Fibroblast of skin of left quadriceps (primary cell): ENCODE measurements around the gene POLRMT.
"Not testable (repeated sequence)": the region's sequence is repeated elsewhere in the genome, so short reads cannot be mapped to it uniquely, and the experiment has no call there.

Experiments used
- DNase-seq, 2 experiments: peaks; one replicate each; pipeline ENCODE4 v3.0.0-alpha.2; 2013; ENCODE audit warnings: low read depth in 2 of 2

Gene POLRMT

DNA sequence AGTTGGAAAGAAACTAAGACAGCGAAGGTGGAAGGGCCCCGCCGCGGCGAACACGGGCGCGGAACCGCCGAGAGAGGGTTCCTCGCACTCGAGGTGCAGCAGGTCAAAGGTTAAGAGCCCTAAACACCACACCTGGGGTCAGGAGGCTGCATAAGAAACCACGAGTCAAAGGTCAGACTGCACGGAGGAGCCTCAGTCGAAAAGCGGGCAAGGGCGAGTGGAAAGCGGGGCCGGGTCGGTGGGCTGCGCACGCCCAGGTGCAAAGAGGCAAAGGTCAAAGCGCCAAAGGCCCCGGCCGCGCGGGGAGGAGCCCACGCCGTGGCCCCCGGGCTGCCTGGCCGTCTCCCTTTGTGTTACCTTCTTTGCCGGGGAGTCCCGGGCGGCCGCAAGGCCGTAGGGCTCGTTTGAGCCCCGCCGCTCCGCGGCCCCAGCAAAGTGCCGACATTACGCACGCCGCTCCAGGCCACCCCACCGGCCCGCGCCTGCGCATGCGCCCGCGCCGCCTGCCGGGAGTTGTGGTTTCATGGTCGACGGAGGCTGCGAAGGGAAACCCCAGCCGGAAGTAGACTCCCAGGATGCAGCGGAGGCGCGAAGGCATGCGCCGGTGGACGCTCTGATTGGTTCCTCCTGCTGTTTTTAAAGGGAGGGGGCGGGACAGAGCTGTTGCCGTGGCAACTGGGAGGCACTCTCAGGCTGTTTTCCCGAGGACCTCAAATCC lies at the start of gene POLRMT:
TSS of gene POLRMT (minus strand) at position 470 of the 718 bp plus-strand sequence. CDS start at position 445, 25 bp downstream.
- peak; percentile 96 for DNase-seq

DNA sequence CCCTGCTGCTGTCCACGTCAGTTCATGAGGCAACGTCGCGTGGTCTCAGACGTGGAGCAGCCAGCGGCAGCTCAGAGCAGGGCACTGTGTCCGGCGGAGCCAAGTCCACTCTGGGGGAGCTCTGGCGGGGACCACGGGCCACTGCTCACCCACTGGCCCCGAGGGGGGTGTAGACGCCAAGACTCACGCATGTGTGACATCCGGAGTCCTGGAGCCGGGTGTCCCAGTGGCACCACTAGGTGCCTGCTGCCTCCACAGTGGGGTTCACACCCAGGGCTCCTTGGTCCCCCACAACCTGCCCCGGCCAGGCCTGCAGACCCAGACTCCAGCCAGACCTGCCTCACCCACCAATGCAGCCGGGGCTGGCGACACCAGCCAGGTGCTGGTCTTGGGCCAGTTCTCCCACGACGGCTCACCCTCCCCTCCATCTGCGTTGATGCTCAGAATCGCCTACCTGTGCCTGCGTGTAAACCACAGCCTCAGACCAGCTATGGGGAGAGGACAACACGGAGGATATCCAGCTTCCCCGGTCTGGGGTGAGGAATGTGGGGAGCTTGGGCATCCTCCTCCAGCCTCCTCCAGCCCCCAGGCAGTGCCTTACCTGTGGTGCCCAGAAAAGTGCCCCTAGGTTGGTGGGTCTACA lies 49.5 kb upstream of the POLRMT start:
- no peak for DNase-seq

DNA sequence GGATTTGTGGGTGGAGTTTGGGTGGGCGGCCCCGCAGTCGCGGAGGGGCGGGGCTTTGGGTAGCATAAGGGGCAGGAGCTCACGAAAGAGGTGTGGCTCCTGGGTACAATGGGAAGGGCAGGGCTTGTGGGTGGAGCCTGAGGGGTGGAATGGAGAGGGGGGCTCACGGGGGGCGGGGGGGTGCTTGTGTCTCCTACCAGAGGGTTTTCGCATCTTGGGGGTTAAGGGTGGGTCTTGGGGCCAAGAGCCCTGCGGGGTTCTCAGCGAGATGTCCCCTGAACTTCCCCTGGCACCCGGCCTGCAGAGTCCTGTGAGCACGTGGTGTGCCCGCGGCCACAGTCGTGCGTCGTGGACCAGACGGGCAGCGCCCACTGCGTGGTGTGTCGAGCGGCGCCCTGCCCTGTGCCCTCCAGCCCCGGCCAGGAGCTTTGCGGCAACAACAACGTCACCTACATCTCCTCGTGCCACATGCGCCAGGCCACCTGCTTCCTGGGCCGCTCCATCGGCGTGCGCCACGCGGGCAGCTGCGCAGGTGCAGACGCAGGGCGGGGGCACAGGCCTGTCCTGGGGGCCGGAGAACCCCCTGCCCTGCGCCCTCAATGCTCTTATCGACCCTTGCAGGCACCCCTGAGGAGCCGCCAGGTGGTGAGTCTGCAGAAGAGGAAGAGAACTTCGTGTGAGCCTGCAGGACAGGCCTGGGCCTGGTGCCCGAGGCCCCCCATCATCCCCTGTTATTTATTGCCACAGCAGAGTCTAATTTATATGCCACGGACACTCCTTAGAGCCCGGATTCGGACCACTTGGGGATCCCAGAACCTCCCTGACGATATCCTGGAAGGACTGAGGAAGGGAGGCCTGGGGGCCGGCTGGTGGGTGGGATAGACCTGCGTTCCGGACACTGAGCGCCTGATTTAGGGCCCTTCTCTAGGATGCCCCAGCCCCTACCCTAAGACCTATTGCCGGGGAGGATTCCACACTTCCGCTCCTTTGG lies 48.0 kb upstream of the POLRMT start:
- no peak for DNase-seq

DNA sequence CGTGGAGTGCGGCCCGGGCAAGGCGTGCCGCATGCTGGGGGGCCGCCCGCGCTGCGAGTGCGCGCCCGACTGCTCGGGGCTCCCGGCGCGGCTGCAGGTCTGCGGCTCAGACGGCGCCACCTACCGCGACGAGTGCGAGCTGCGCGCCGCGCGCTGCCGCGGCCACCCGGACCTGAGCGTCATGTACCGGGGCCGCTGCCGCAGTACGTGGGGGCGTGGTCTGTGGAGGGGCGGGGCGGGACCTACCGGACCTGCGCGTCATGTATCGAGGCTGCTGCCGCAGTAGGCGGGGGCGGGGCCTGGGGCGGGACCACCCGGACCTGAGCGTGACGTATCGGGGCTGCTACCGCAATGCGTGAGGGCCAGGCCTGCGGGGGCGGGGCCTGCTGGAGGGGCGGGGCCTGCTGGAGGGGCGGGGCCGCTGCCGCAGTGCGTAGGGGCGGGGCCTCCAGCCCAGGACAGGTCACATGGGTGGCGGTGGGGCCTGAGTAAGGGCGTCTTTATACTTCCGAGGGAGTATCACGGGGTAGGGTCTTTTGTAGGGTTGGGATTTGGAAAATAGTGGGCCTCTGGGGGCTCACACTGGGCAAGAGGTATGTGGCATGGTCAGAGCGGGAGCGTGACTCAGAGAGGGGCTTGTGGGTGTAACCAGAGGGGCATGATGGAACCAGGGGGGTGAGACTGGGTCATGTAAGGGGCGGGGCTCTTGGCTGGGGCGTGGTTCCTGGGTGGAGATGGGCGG lies 47.1 kb upstream of the POLRMT start:
- peak; percentile 95 for DNase-seq

DNA sequence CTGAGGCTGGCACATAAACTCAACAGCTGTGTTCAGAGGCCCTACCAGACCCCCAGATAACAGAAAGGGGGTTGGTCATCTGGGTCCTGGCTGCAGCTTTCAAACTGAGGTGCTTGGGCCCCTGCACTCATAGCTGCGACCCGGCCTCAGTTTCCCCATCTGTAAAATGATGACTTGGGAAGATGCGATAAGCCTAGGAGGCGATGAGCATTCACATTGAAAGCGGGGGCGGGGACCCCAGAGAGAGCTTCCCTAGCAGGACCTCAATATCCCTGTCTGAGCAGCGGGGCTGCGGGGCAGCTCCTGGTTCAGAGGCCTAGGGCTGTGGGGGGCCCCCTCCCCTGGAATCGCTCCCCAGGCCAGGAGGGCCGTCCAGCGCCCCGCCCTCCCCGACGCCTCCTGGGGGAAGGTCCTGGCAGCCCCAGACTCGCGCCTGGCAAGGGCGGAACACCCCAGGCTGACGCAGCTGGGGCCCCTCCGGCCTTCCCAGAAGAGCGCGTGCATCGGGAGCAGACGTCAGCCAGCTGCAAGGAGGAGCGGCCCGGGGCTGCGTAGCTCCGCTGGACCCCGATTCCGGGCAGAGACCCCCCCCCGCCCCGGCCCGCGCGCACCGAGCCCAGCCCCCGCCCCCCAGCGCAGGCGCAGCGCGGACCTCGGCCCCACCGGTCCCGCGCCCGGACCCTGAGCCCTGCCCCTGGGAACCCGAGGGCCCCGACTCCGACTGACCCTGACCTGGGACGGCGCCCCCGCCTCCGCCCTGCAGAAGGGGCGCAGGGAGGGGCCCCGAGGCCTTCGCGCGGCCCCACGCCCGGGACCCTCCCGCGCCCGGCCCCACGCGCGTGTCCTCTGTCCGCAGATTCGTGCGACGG lies 46.3 kb upstream of the POLRMT start:
- DNase-seq = peak; percentile 36 to 43

DNA sequence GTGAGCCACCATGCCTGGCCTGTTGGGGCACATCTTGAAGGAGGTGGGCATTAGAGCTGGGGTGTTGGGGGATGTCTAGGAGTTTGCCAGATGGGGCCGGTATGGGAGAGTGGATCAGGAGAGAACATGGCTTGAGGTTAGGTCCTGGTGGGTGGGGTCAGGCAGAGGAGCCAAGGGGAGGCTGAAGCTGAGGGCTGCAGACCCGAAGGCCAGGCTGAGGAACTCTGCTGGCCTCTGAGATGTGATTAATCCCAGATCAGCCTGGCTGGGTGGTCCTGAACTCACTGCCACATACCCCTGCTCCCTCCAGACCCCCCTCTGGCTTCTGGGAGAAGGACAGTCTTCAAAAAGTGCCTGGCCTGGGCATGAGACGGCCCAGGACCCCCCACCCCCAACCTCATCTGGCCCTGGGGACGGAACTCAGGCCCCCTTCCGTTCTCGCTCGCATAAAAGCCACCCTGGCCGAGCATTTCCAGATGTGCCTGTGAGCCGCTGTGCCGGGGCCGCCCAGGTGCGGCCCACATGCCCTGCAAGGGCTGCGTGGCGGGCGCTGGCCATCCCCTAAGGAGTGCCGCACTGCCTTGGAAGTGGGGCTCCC lies 45.6 kb upstream of the POLRMT start:
- no peak for DNase-seq

DNA sequence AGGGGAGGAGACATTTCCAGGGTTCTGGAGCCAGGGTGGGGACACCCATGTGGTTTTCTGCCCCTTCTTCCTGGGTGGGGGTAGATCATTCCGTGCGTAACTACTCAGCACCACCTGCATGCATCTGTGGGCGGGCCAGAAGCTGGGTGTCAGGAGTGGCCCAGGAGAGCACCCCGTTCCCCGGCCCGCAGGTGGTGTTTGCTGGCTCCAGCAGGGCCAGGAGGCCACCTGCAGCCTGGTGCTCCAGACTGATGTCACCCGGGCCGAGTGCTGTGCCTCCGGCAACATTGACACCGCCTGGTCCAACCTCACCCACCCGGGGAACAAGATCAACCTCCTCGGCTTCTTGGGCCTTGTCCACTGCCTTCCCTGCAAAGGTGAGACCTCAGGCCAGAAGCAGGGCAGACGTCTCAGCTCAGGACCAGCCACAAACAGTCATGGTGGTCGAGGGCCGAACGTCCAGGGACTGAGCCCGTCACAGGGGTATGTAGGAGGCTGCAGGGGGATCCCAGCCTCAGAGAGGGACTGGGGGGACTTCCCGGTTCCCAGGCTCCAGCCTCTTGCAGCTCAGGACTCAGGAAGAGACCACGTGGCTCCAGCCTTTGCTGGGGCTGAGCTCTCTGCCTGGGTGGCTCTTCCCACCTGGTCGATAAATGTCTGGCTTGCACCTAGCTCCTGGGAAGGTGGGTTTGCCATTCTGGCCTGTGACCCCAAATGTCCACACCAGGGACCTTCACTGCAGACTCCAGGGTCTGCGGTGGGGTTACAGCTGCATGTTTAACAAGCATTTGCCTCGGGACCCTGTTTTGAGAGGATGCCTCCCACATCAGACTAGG lies 44.5 kb upstream of the POLRMT start:
- no peak for DNase-seq

DNA sequence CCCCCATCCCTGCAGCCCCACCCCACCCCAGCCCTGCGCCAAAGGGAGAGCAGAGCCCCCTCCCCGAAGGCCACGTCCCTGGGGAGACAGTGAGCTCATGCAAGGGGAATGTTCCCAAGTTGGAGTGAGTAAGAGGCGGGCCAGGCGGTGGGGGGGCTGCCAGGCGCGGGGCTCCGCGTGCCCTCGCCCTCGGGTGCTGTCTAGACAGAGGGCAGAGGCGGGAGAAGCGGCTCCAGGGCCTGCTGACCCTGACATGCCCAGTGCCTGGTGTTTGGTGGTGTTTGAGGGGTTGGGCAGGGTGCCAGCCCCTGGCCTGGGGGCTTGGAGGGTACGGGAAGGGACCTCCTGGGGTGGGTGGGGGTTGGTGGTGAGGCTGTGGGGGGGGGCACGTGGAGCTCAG lies 43.9 kb upstream of the POLRMT start:
- peak; percentile 60 to 65 for DNase-seq

DNA sequence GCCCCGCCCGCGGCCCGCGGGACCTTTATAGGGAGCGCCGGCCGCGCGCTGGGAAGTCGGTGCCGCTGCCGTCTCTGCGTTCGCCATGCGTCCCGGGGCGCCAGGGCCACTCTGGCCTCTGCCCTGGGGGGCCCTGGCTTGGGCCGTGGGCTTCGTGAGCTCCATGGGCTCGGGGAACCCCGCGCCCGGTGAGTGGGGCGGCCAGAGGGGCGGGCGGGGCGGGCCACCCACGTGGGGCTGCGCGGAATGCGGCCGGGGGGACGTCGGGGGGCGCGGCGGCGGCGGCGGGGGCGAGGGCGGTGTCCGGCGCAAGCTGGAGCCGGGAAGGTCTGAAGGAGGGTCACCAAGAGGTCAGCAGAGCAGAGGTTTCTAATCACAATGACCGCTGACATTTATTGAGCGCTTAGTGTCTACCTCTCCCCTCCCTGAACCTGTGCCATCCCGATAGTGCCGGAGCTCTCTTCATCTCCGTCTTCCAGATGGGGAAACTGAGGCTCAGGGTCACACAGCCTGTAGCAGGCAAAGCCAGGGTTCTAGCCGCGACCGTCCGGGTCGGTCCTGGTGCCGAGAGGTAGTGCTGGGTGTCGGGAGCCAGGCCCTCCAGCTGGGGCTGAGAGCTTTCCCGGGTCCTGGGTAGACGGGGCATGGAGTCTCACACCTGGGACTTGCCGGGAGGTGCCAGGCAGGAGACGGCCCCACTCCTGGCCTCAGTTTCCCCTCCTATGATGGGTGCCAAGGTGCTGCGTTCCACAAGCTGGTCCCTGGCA lies 43.2 kb upstream of the POLRMT start, which contains the start of gene FSTL3:
TSS of gene FSTL3 (plus strand) at position 54 of the 767 bp plus-strand sequence. CDS start at position 86, 32 bp downstream.
- no peak for DNase-seq

DNA sequence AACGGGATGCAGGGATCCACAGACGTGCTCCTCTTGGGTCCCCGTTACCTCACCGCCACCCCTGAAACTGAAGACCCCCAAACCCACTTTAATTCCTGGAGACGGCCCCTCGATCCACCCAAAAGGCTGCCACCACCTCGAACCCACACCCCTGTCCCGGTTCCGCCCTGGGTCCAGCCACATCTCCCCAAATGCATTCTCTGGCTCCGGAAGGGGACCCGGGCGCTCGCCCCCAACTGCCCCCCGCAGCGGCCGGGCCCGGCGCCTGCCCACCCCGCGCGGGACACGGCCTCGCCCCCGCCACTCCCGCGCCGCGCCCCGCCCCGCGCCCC lies 42.6 kb upstream of the POLRMT start:
- DNase-seq = no peak

DNA sequence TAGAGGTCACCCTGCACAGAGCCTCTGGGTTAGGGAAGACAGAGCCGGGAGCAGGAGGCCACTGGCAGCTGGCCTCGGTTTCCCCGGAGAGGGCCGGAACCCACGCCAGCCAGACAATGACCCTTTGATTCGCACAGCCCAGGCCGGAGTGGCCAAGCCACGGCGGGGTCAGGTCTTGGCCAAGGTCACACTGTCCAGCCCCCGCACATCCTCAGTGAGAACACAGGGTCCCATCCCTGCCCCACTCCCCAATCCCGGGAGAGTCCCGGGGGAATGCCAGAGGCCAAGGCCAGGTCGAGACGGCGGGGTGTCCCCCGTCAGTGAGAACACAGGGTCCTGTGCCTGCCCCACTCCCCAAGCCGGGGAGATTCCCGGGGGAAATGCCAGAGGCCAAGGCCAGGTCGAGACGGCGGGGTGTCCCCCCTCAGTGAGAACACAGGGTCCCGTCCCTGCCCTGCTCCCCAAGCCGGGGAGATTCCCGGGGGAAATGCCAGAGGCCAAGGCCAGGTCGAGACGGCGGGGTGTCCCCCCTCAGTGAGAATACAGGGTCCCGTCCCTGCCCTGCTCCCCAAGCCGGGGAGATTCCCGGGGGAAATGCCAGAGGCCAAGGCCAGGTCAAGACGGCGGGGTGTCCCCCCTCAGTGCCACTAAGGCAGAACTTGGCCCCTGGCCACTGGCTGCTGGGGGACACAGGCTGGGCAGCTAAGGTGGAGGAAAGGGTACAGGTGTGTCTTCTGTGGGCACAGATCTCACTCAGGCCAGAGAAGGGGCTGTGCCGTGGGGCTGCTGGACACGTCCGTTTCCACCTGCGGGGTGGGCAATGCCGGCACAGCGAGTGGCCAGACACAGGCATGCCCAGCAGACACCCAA lies 41.2 kb upstream of the POLRMT start:
- no peak for DNase-seq

DNA sequence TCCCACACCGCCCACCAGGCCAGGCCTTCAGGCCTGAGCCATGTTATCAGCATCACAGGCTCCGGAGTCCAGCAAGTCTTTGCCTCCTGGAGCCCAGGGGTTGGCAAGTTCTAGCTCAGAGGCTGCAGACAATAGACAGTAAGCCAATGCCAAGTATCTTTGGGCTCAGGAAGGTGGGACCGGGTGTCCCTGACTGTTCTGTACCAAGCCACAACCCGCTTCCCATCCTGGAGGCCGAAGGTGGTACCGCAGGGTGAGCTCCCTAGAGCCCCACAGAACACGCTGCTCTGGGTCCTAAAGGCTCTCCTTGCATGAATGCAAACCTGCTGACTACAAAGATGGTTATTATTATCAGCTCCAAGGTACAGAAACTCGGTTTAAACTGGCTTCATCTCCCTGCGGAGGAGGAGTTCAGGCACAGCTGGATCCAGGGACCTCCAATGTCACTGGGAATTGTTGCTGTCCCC lies 37.3 kb upstream of the POLRMT start:
- DNase-seq = no peak

DNA sequence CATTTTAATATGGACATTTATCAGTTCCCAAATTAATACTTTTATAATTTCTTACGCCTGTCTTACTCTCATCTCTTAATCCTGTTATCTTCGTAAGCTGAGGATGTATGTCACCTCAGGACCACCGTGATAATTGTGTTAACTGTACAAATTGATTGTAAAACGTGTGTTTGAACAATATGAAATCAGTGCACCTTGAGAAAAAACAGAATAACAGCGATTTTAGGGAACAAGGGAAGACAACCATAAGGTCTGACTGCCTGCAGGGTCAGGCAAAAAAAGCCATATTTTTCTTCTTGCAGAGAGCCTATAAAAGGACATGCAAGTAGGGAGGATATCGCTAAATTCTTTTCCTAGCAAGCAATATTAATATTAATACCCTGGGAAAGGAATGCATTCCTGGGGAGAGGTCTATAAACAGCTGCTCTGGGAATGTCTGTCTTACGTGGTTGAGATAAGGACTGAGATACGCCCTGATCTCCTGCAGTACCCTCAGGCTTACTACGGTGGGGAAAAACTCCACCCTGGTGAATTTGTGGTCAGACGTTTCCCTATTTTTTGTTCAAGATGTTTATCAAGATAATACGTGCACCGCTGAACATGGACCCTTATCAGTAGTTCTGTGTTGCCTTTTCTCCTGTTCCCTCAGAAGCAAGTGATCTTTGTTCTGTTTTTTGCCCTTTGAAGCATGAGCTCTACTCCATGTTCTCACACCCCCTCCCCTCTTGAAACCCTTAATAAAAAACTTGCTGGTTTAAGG lies 35.5 kb upstream of the POLRMT start:
- not testable (repeated sequence) for DNase-seq

DNA sequence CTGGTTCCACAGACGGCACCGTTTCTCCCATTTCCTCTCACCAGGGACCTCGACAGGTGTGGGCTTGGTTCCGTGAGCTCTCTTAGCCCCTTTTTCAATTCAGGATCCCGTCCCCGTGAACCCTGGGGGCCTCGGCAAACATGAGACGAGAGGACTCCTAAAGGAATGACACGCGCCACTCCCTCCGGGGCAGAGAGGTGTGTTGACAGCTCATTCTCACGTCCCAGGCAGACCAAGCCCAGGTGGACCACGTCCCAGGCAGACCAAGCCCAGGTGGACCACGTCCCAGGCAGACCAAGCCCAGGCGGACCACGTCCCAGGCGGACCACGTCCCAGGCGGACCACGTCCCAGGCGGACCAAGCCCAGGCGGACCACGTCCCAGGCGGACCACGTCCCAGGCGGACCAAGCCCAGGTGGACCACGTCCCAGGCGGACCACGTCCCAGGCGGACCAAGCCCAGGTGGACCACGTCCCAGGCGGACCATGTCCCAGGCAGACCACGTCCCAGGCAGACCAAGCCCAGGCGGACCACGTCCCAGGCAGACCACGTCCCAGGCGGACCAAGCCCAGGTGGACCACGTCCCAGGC lies 33.7 kb upstream of the POLRMT start:
- not testable (repeated sequence) for DNase-seq

DNA sequence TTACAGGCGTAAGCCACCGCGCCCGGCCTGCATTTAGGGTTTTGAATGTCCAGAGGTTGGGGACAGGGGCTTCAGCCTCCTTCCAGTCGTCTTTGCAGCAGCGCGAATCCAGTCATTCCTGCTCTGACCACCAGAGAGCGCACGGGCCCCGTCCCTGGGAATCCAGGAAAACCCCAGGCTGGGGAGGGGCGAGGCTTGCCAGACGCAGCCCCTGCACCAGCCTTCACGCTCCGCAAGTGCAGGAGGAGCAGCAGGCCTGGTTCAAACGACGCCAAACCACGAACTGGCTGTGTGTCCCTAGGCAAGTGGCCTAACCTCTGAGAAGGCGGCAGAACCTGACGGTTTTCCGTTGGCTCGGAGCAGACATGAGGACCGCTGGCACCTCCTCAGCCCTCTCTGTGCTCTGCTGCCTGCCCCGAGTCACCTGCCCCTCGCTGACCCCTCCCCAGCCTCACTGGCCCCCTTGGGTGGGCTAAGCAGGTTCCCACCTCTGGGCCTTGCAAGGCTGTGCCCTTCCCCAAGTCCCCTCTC lies 31.6 kb upstream of the POLRMT start:
- peak; percentile 37 to 45 for DNase-seq

DNA sequence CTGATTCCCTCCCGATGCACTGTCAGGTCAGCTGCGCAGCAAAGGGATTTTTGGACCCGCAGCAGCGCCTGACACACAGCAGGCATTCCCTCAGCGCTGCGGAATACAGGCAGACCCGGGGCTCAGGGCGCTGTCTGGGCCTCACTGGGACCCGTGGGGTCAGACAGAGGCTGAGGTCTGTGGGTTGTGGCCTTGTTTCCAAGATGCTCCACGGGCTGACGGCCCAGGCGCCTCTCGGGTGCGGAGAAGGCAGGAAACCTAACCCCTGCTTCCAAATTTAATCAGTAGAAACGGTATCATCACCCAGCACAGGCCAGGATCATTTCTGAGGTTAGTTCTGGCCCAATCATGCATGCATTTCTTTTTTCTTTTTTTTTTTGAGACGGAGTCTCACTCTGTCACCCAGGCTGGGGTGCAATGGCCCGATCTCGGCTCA lies 30.4 kb upstream of the POLRMT start:
- DNase-seq = no peak
